ENCODE data around the gene QSOX1. TPM values are rescaled to one million over a fixed set of nuclear protein-coding genes. Genes with fewer than 3 reads are reported as not detected.

Gene QSOX1
- total RNA-seq, 2 donors from 2014 or later: 254 to 280 TPM

GRCh38 chr1:180225403-180225802 is 70.7 kb downstream of the QSOX1 start:
- intact Hi-C loops (cut with DNase I, micrococcal nuclease): no loop called here
- peak in 1 of 2 donors; percentile 5 for DNase-seq

GRCh38 chr1:180227861-180228647 is 73.4 kb downstream of the QSOX1 start:
- ATAC-seq: no peak

More at GRCh38 chr1:180225403-180225802, 70.7 kb downstream of the QSOX1 start:
- ATAC-seq: no peak

GRCh38 chr1:180228648-180229482 is 74.2 kb downstream of the QSOX1 start:
- ATAC-seq (peak; percentile 24), DNase-seq (peak in 1 of 2 donors; percentile 6)

More at GRCh38 chr1:180227861-180228647, 73.4 kb downstream of the QSOX1 start:
- intact Hi-C loops (cut with DNase I, micrococcal nuclease): no loop called here
- peak in 1 of 2 donors; percentile 1 for DNase-seq

GRCh38 chr1:180229483-180230415 is 75.1 kb downstream of the QSOX1 start, which contains the start of gene LHX4:
Gene LHX4, plus strand, starts transcription at chr1:180230264. Its CDS starts 266 bp downstream, at chr1:180230530.
- DNase-seq (peak in 1 of 2 donors; percentile 37), ATAC-seq (peak; percentile 53)
- intact Hi-C loops (cut with DNase I, micrococcal nuclease): no loop called here

More at GRCh38 chr1:180228648-180229482, 74.2 kb downstream of the QSOX1 start:
- intact Hi-C loops (cut with DNase I, micrococcal nuclease): no loop called here

GRCh38 chr1:180230416-180230790 is 75.7 kb downstream of the QSOX1 start:
- intact Hi-C loops (cut with DNase I, micrococcal nuclease): no loop called here
- DNase-seq (no peak), ATAC-seq (no peak)

- DNase-seq (no peak), ATAC-seq (no peak)
- intact Hi-C loops (cut with DNase I, micrococcal nuclease): no loop called here
Observed at GRCh38 chr1:180230791-180231505, 76.3 kb downstream of the QSOX1 start.

- peak in 1 of 2 donors; percentile 31 for DNase-seq
- intact Hi-C loops (cut with DNase I, micrococcal nuclease): no loop called here
- peak; percentile 13 for ATAC-seq
Observed at GRCh38 chr1:180231506-180231921, 76.8 kb downstream of the QSOX1 start.

GRCh38 chr1:180231936-180232335 is 77.3 kb downstream of the QSOX1 start:
- no peak for ATAC-seq
- no peak for DNase-seq
- intact Hi-C loops (cut with DNase I, micrococcal nuclease): no loop called here

- DNase-seq: no peak
- intact Hi-C loops (cut with DNase I, micrococcal nuclease): no loop called here
Observed at GRCh38 chr1:180232521-180233043, 77.9 kb downstream of the QSOX1 start.

GRCh38 chr1:180233191-180234011 is 78.7 kb downstream of the QSOX1 start:
- ATAC-seq (no peak), DNase-seq (no peak)
- intact Hi-C loops (cut with DNase I, micrococcal nuclease): no loop called here

More at GRCh38 chr1:180232521-180233043, 77.9 kb downstream of the QSOX1 start:
- no peak for ATAC-seq

GRCh38 chr1:180234369-180235076 is 79.9 kb downstream of the QSOX1 start:
- ATAC-seq (peak; percentile 83), DNase-seq (peak; percentile 54 to 56)
- intact Hi-C loops (cut with DNase I, micrococcal nuclease): no loop called here

- ATAC-seq: peak; percentile 37
- DNase-seq: no peak
Observed at GRCh38 chr1:180235077-180235501, 80.4 kb downstream of the QSOX1 start.

GRCh38 chr1:180235502-180236239 is 81.0 kb downstream of the QSOX1 start:
- ATAC-seq (no peak), DNase-seq (no peak)
- intact Hi-C loops (cut with DNase I, micrococcal nuclease): no loop called here

More at GRCh38 chr1:180235077-180235501, 80.4 kb downstream of the QSOX1 start:
- intact Hi-C loops (cut with DNase I, micrococcal nuclease): no loop called here

- DNase-seq: no peak
- intact Hi-C loops (cut with DNase I, micrococcal nuclease): no loop called here
- ATAC-seq: no peak
Observed at GRCh38 chr1:180236698-180237509, 82.2 kb downstream of the QSOX1 start.

Data from left colon (tissue), 2 donors.